ENCODE measurements around the gene YPEL3.

The YPEL3 gene

GRCh38 chr16:30077656-30078055, 18.4 kb downstream of the YPEL3 start:
- DNase-seq (ENCODE audit: low read depth): no peak
- no peak for TF ChIP-seq CTCF (conservative IDR thresholded peaks at IDR 0.05; ENCODE audit: low read depth, low read length)
- H3K4me3 ChIP-seq (ENCODE audit: low read length): no peak overlapping the region

- DNase-seq (ENCODE audit: low read depth): no peak
- H3K4me3 ChIP-seq (ENCODE audit: low read length): peak overlapping the region; percentile 94
- no peak for TF ChIP-seq CTCF (conservative IDR thresholded peaks at IDR 0.05; ENCODE audit: low read depth, low read length)
Measured at GRCh38 chr16:30076276-30076791, 19.7 kb downstream of the YPEL3 start.

- H3K4me3 ChIP-seq (ENCODE audit: low read length): peak within 1 kb of the TSS; percentile 94
- no peak for DNase-seq (ENCODE audit: low read depth)
- no peak for TF ChIP-seq CTCF (conservative IDR thresholded peaks at IDR 0.05; ENCODE audit: low read depth, low read length)
Measured at GRCh38 chr16:30075503-30076275, 20.3 kb downstream of the YPEL3 start, which contains the start of gene PPP4C. Gene PPP4C, plus strand, starts transcription at chr16:30075994. Its CDS starts 384 bp downstream, at chr16:30076378.

DNA sequence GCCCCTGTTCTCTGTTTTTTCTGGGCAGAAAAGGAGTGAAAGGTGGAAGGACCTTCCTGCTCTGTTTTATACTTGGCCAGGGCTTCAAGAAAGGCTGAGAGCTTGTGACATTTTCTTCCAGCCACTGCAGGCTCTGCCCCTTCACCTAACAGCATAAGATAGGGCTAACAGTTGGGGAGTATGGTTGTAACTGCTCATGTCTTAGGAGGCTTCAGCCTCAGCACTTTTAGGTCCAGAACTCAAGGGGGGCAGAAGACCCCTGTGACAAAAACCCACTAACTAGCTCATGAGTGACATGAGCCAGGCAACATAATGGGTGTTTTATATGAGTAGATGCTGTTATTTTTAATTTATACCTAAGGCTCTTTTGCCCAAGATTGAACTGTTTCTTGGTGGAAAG, 25.5 kb downstream of the YPEL3 start:
- TF ChIP-seq CTCF (conservative IDR thresholded peaks at IDR 0.05; ENCODE audit: low read depth, low read length): no peak
- peak overlapping the region; percentile 21 for H3K4me3 ChIP-seq (ENCODE audit: low read length)
- no peak for DNase-seq (ENCODE audit: low read depth)

- H3K4me3 ChIP-seq (ENCODE audit: low read length): peak overlapping the region; percentile 21
- TF ChIP-seq CTCF (conservative IDR thresholded peaks at IDR 0.05; ENCODE audit: low read depth, low read length): no peak
- no peak for DNase-seq (ENCODE audit: low read depth)
Measured at GRCh38 chr16:30069611-30070462, 26.2 kb downstream of the YPEL3 start.

GRCh38 chr16:30068750-30069610, 27.0 kb downstream of the YPEL3 start:
- TF ChIP-seq CTCF (conservative IDR thresholded peaks at IDR 0.05; ENCODE audit: low read depth, low read length): peak; percentile 66
- peak overlapping the region; percentile 27 for H3K4me3 ChIP-seq (ENCODE audit: low read length)
- no peak for DNase-seq (ENCODE audit: low read depth)

Measured in retinal pigment epithelial cell (primary cell).